ENCODE measurements around the gene PRAME.
"Not testable (repeated sequence)": the region's sequence is repeated elsewhere in the genome, so short reads cannot be mapped to it uniquely, and the experiment has no call there.

PRAME gene

GRCh38 chr22:22552630-22553029 lies 6.4 kb downstream of the PRAME start:
- DNase-seq (ENCODE audit: low read depth in 3 of 3, low spot score in 1 of 3) = no peak

- no peak for DNase-seq (ENCODE audit: low read depth in 3 of 3, low spot score in 1 of 3)
Measured at GRCh38 chr22:22550789-22551434, 8.2 kb downstream of the PRAME start.

GRCh38 chr22:22548910-22549309 lies 10.2 kb downstream of the PRAME start:
- no peak for DNase-seq (ENCODE audit: low read depth in 3 of 3, low spot score in 1 of 3)

GRCh38 chr22:22548317-22548716 lies 10.7 kb downstream of the PRAME start:
- no peak for DNase-seq (ENCODE audit: low read depth in 3 of 3, low spot score in 1 of 3)

GRCh38 chr22:22547692-22548300 lies 11.3 kb downstream of the PRAME start:
- DNase-seq (ENCODE audit: low read depth in 3 of 3, low spot score in 1 of 3) = no peak

GRCh38 chr22:22547226-22547625 lies 11.8 kb downstream of the PRAME start:
- no peak for DNase-seq (ENCODE audit: low read depth in 3 of 3, low spot score in 1 of 3)

GRCh38 chr22:22546490-22546889 lies 12.6 kb downstream of the PRAME start:
- no peak for DNase-seq (ENCODE audit: low read depth in 3 of 3, low spot score in 1 of 3)

- DNase-seq (ENCODE audit: low read depth in 3 of 3, low spot score in 1 of 3) = no peak
Measured at GRCh38 chr22:22545084-22545483, 14.0 kb downstream of the PRAME start.

GRCh38 chr22:22538226-22538989 lies 20.7 kb downstream of the PRAME start:
- DNase-seq (ENCODE audit: low read depth in 3 of 3, low spot score in 1 of 3) = no peak

- no peak for DNase-seq (ENCODE audit: low read depth in 3 of 3, low spot score in 1 of 3)
Measured at GRCh38 chr22:22536916-22537315, 22.1 kb downstream of the PRAME start.

GRCh38 chr22:22536515-22536914 lies 22.6 kb downstream of the PRAME start:
- no peak for DNase-seq (ENCODE audit: low read depth in 3 of 3, low spot score in 1 of 3)

GRCh38 chr22:22535662-22536061 lies 23.4 kb downstream of the PRAME start:
- DNase-seq (ENCODE audit: low read depth in 3 of 3, low spot score in 1 of 3) = no peak

GRCh38 chr22:22534604-22535415 lies 24.3 kb downstream of the PRAME start:
- no peak for DNase-seq (ENCODE audit: low read depth in 3 of 3, low spot score in 1 of 3)

GRCh38 chr22:22533863-22534262 lies 25.2 kb downstream of the PRAME start:
- DNase-seq (ENCODE audit: low read depth in 3 of 3, low spot score in 1 of 3) = no peak

GRCh38 chr22:22533417-22533816 lies 25.6 kb downstream of the PRAME start:
- no peak for DNase-seq (ENCODE audit: low read depth in 3 of 3, low spot score in 1 of 3)

- not testable (repeated sequence) for DNase-seq (ENCODE audit: low read depth in 3 of 3, low spot score in 1 of 3)
Measured at GRCh38 chr22:22532547-22533071, 26.5 kb downstream of the PRAME start.

- DNase-seq (ENCODE audit: low read depth in 3 of 3, low spot score in 1 of 3) = no peak
Measured at GRCh38 chr22:22531770-22532546, 27.1 kb downstream of the PRAME start.

GRCh38 chr22:22528780-22529179 lies 30.3 kb downstream of the PRAME start:
- no peak for DNase-seq (ENCODE audit: low read depth in 3 of 3, low spot score in 1 of 3)

GRCh38 chr22:22527312-22527711 lies 31.8 kb downstream of the PRAME start:
- no peak for DNase-seq (ENCODE audit: low read depth in 3 of 3, low spot score in 1 of 3)

GRCh38 chr22:22526125-22526912 lies 32.7 kb downstream of the PRAME start:
- DNase-seq (ENCODE audit: low read depth in 3 of 3, low spot score in 1 of 3) = no peak
